GM12878 (cell line): ENCODE results near the gene HSD11B1L. TPM values are rescaled to one million over a fixed set of nuclear protein-coding genes. Genes with fewer than 3 reads are reported as not detected.
"Not testable (repeated sequence)": the region's sequence is repeated elsewhere in the genome, so short reads cannot be mapped to it uniquely, and the experiment has no call there.

Experiments used
- ATAC-seq: fragments of 200-7000 bp; cut with Tn5 transposase; 3 replicates; pipeline ENCODE4 v1.9.1; 2020; ENCODE audit warnings: mild to moderate bottlenecking, moderate library complexity
- BruUV-seq: library from RNA; stranded (reverse); fragments of 400-500 nt; replicated peaks from 2 replicates; lab custom pipeline; 2021; lab: Mats Ljungman, UMichigan
- CTCF ChIA-PET: fragments of 300-600 bp; sonication (Branson Sonifier 250); formaldehyde crosslinking; extraction: SDS; loops from one replicate; lab custom pipeline; 2021; ENCODE audit warnings: inconsistent platforms; lab: Yijun Ruan, JAX
- POLR2A ChIA-PET: fragments of 350-600 bp; formaldehyde crosslinking; extraction: SDS; loops from one replicate; lab custom pipeline; 2021; ENCODE audit warnings: inconsistent platforms; lab: Charles Lee
- RAD21 ChIA-PET: fragments of 300-600 bp; sonication (Branson Sonifier 250); formaldehyde crosslinking; loops from one replicate; lab custom pipeline; 2023; ENCODE audit warnings: antibody characterized with exemption; ENCODE audit not compliant: unreplicated experiment; lab: Charles Lee
- SMC1A ChIA-PET: fragments of 300-600 bp; sonication (Branson Sonifier 250); formaldehyde crosslinking; loops from one replicate; lab custom pipeline; 2023; ENCODE audit not compliant: unreplicated experiment, uncharacterized antibody; lab: Charles Lee
- DNase-seq: peaks from one replicate; pipeline ENCODE4 v3.0.0-alpha.2; 2011; ENCODE audit warnings: low read depth, low spot score
- FAIRE-seq: peaks from 3 replicates; lab custom pipeline; 2011; peaks lifted over from hg19 to GRCh38; lab: Jason Lieb, UNC
- H2AFZ ChIP-seq: 2 replicates; pipeline ENCODE4 v1.6.0; 2011; ENCODE audit warnings: low read depth, low read length, control low read depth; ENCODE audit not compliant: control insufficient read depth
- H3K27ac ChIP-seq: 2 replicates; pipeline ENCODE4 v1.5.1; 2011; ENCODE audit warnings: control low read depth; ENCODE audit not compliant: control insufficient read depth, insufficient read depth
- H3K27me3 ChIP-seq, 2 experiments: replicated peaks in 1 of 2; 2 replicates each; pipeline versions ENCODE4 v1.6.0 to v1.6.1; 2011; ENCODE audit warnings: low read length in 1 of 2; ENCODE audit not compliant: control insufficient read depth in 2 of 2, insufficient read depth in 2 of 2
- H3K36me3 ChIP-seq, 2 experiments: 2 replicates each; pipeline ENCODE4 v1.5.1; 2011; ENCODE audit warnings: low read length in 1 of 2; ENCODE audit not compliant: control insufficient read depth in 2 of 2, insufficient read depth in 2 of 2
- H3K4me1 ChIP-seq: 2 replicates; pipeline ENCODE4 v1.6.1; 2011; ENCODE audit warnings: mild to moderate bottlenecking, low read length, moderate library complexity, mixed read lengths; ENCODE audit not compliant: control insufficient read depth, insufficient read depth
- H3K4me2 ChIP-seq: 2 replicates; pipeline ENCODE4 v1.6.0; 2011; ENCODE audit warnings: control low read depth; ENCODE audit not compliant: control insufficient read depth, insufficient read depth
- H3K4me3 ChIP-seq: fragments of 200-600 bp; sonication (generic); 2 replicates; pipeline ENCODE4 v1.5.1; 2016
- H3K79me2 ChIP-seq: 2 replicates; pipeline ENCODE4 v1.6.0; 2011; ENCODE audit warnings: low read length; ENCODE audit not compliant: control insufficient read depth, insufficient read depth
- H3K9ac ChIP-seq: 2 replicates; pipeline ENCODE4 v1.8.0; 2011; ENCODE audit warnings: low read length, control low read depth, mixed read lengths; ENCODE audit not compliant: control insufficient read depth, insufficient read depth
- H3K9me3 ChIP-seq: replicated peaks from 3 replicates; pipeline ENCODE4 v1.5.1; 2011; ENCODE audit warnings: mild to moderate bottlenecking, low read length; ENCODE audit not compliant: control insufficient read depth, insufficient read depth
- H4K20me1 ChIP-seq: 2 replicates; pipeline ENCODE4 v1.6.0; 2011; ENCODE audit not compliant: control insufficient read depth, insufficient read depth
- CREB1 ChIP-seq: IDR thresholded peaks from 2 replicates; pipeline ENCODE4 v1.6.1; 2012; ENCODE audit warnings: low read depth, mild to moderate bottlenecking, inconsistent platforms
- HCFC1 ChIP-seq: fragments of 150-350 bp; IDR thresholded peaks from 2 replicates; pipeline ENCODE4 v1.6.1; 2014; ENCODE audit warnings: low read length
- RFX5 ChIP-seq: IDR thresholded peaks from 2 replicates; pipeline ENCODE4 v1.6.1; 2011; ENCODE audit warnings: low read depth, low read length, improper control_type of control experiment
- SMAD1 ChIP-seq: fragments of 450-650 bp; IDR thresholded peaks from 2 replicates; pipeline ENCODE4 v1.6.1; 2018; ENCODE audit warnings: mild to moderate bottlenecking, low read depth; ENCODE audit not compliant: partially characterized antibody
- ZNF207 ChIP-seq: fragments of 450-650 bp; IDR thresholded peaks from 2 replicates; pipeline ENCODE4 v1.6.1; 2014; ENCODE audit warnings: antibody characterized with exemption, mild to moderate bottlenecking, borderline replicate concordance
- WGBS: methylation state at CpG from one replicate; pipeline ENCODE4 v1.1.6; 2016; ENCODE audit warnings: low lambda C conversion rate; ENCODE audit not compliant: insufficient replicate concordance, insufficient coverage; ENCODE audit errors: missing lambda C conversion rate; 5-methylcytosine and 5-hydroxymethylcytosine counted together
- in situ Hi-C: fragments of 300-500 bp; cut with MboI; formaldehyde crosslinking; loops from 9 replicates; pipeline ENCODE4 v1.14.3; 2018; ENCODE audit warnings: mixed read lengths
- intact Hi-C: fragments of 100-400 bp; cut with micrococcal nuclease; formaldehyde crosslinking; loops from one replicate; pipeline ENCODE4 v1.14.2; 2022; ENCODE audit not compliant: unreplicated experiment
- polyA plus RNA-seq, 11 experiments: library from polyadenylated mRNA; depleted of rRNA in 4 of 11; unstranded in 6 of 11; stranded (reverse) in 5 of 11; fragments of >200 nt; fragmentation: Nextera tagmentation in 4 of 11; fragmentation: Illumina TruSeq in 1 of 11; extraction: Ambion mirVana in 4 of 11; extraction: Trizol in 1 of 11; gene quantifications; 1 replicate in 1 of 11; 2 replicates in 10 of 11; pipeline versions ENCODE4 v1.2.1 to v1.2.3, GENCODE V29; 2011 to 2016; ENCODE audit warnings: inconsistent platforms in 2 of 11, missing spikeins in 2 of 11, low read depth in 1 of 11
- total RNA-seq, 4 experiments: library from RNA; depleted of rRNA in 3 of 4; stranded (reverse); fragments of >200 nt in 3 of 4; fragmentation: Illumina TruSeq in 1 of 4; extraction: Trizol in 1 of 4; gene quantifications; 2 replicates each; pipeline versions ENCODE4 v1.2.1 to v1.2.3, GENCODE V29; 2013 to 2021
- TF ChIP-seq, protein P1 (sequence below): fragments of 450-650 bp; IDR thresholded peaks from 2 replicates; pipeline ENCODE4 v1.6.1; 2017; ENCODE audit warnings: mild to moderate bottlenecking, low read depth, inconsistent platforms; ENCODE audit not compliant: poor library complexity, severe bottlenecking
- TF ChIP-seq, protein P2 (sequence below): fragments of 450-650 bp; IDR thresholded peaks from 2 replicates; pipeline ENCODE4 v1.6.1; 2018; ENCODE audit warnings: borderline replicate concordance, mild to moderate bottlenecking; ENCODE audit not compliant: partially characterized antibody

HSD11B1L gene
- total and polyA plus RNA-seq, 10 of the 15 experiments (the other 5 are each of a cell fraction or from before 2014, with no cell fraction given): 0.29 to 1.8 (median 1.1) TPM; not detected in 1

DNA sequence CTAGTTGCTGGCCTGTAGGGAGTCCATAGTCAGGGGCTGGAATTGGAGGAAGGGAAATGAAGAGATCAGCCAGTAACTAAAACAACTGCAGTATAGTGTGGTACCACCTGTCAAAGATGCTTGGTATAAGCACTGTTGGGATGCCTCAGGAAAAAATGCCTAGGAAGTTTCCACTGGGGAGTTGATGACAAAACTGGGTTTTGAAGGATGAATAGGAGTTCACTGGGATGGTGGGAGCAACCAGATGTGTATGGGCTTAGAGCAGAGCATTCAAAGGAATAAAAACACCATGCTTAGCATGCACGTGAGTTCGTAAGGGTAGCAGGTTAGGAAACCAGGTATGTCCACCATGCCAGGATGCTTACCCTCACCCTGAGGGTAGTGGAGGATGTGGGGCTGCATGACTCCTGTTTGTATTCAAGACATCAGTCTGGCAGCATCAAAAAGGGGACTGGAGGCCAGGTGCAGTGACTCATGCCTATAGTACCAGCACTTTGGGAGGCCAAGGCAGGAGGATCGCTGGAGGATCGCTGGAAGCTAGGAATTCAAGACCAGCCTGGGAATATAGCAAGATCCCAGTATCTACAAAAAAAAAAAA, 46.7 kb downstream of the HSD11B1L start (continued):
- TF ChIP-seq, protein P1, sequence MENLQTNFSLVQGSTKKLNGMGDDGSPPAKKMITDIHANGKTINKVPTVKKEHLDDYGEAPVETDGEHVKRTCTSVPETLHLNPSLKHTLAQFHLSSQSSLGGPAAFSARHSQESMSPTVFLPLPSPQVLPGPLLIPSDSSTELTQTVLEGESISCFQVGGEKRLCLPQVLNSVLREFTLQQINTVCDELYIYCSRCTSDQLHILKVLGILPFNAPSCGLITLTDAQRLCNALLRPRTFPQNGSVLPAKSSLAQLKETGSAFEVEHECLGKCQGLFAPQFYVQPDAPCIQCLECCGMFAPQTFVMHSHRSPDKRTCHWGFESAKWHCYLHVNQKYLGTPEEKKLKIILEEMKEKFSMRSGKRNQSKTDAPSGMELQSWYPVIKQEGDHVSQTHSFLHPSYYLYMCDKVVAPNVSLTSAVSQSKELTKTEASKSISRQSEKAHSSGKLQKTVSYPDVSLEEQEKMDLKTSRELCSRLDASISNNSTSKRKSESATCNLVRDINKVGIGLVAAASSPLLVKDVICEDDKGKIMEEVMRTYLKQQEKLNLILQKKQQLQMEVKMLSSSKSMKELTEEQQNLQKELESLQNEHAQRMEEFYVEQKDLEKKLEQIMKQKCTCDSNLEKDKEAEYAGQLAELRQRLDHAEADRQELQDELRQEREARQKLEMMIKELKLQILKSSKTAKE: no peak
- TF ChIP-seq HCFC1 (no peak), ZNF207 (no peak), CREB1 (no peak), RFX5 (no peak), SMAD1 (no peak)
- TF ChIP-seq, protein P2, sequence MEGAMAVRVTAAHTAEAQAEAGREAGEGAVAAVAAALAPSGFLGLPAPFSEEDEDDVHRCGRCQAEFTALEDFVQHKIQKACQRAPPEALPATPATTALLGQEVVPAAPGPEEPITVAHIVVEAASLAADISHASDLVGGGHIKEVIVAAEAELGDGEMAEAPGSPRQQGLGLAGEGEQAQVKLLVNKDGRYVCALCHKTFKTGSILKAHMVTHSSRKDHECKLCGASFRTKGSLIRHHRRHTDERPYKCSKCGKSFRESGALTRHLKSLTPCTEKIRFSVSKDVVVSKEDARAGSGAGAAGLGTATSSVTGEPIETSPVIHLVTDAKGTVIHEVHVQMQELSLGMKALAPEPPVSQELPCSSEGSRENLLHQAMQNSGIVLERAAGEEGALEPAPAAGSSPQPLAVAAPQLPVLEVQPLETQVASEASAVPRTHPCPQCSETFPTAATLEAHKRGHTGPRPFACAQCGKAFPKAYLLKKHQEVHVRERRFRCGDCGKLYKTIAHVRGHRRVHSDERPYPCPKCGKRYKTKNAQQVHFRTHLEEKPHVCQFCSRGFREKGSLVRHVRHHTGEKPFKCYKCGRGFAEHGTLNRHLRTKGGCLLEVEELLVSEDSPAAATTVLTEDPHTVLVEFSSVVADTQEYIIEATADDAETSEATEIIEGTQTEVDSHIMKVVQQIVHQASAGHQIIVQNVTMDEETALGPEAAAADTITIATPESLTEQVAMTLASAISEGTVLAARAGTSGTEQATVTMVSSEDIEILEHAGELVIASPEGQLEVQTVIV: no peak
- TF ChIP-seq, all 136 proteins: peak for 0

DNA sequence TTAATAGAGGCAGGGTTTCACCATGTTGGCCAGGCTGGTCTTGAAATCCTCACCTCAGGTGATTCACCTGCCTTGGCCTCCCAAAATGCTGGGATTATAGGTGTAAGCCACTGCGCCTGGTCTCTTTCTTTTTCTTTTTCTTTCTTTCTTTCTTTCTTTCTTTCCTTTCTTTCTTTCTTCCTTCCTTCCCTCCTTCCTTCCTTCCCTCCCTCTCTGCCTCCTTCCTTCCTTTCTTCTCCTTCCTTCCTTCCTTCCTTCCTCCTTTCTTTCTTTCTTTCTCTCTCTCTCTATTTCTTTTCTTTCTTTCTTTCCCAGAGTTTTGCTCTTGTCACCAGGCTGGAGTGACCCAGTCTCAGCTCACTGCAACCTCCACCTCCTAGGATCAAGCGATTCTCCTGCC, 52.3 kb downstream of the HSD11B1L start:
- H3K27ac ChIP-seq, H3K4me3 ChIP-seq, DNase-seq, RAD21 ChIA-PET, H3K4me1 ChIP-seq, ATAC-seq, CTCF ChIA-PET, intact Hi-C loops, H3K36me3 ChIP-seq, POLR2A ChIA-PET, H4K20me1 ChIP-seq, in situ Hi-C loops, H3K79me2 ChIP-seq, H3K27me3 ChIP-seq, H3K9ac ChIP-seq, FAIRE-seq, H2AFZ ChIP-seq, H3K9me3 ChIP-seq, H3K4me2 ChIP-seq, BruUV-seq: not testable (repeated sequence)
- SMC1A ChIA-PET: interaction anchor here (0.6 kb wide), 1 partner anchor 190 kb away, joined by 5 read pairs; no protein-coding TSS in a partner anchor
- WGBS: 55% methylated on average over 2 of the region's 2 CpGs

Other genes with a start within 250 kb of the HSD11B1L start
Only the 7 nearest of the 17 such genes appear.
- gene SAFB2, start 58.3 kb upstream of the HSD11B1L start, total RNA-seq (2014; rRNA removed): 30.3 and 36.3 TPM in 2 replicates
- gene SAFB2, start 58.3 kb upstream of the HSD11B1L start, total RNA-seq (2014; rRNA removed; fragmentation: Illumina TruSeq; extraction: Trizol): 33.3 and 34.5 TPM in 2 replicates
- 78.3 and 89.2 TPM in 2 replicates for gene SAFB2, start 58.3 kb upstream of the HSD11B1L start, total RNA-seq (2021)
- gene SAFB2, start 58.3 kb upstream of the HSD11B1L start, polyA plus RNA-seq (2011; rRNA removed): 26.5 and 27.7 TPM in 2 replicates
- gene SAFB2, start 58.3 kb upstream of the HSD11B1L start, polyA plus RNA-seq (2014; fragmentation: Illumina TruSeq; extraction: Trizol): 49.6 and 53.2 TPM in 2 replicates
- 10 to 100 TPM in 1 of 2 experiments, 1 to 10 TPM in 1; 4.5 to 24.6 TPM for gene SAFB2, start 58.3 kb upstream of the HSD11B1L start, polyA plus RNA-seq (2014; fragmentation: Nextera tagmentation; extraction: Ambion mirVana)
- gene SAFB2, start 58.3 kb upstream of the HSD11B1L start, polyA plus RNA-seq (2014; rRNA removed): 52.7 and 57.8 TPM in 2 replicates
- 10 to 100 TPM; 70.0 to 74.1 TPM for gene SAFB2, start 58.3 kb upstream of the HSD11B1L start, polyA plus RNA-seq (2016; fragmentation: Nextera tagmentation; extraction: Ambion mirVana)
- gene SAFB, start 57.9 kb upstream of the HSD11B1L start, total RNA-seq (2014; rRNA removed): 45.0 and 55.9 TPM in 2 replicates
- gene SAFB, start 57.9 kb upstream of the HSD11B1L start, total RNA-seq (2014; rRNA removed; fragmentation: Illumina TruSeq; extraction: Trizol): 49.2 and 53.0 TPM in 2 replicates
- gene SAFB, start 57.9 kb upstream of the HSD11B1L start, total RNA-seq (2021): 110 and 122 TPM in 2 replicates
- 54.9 and 62.1 TPM in 2 replicates for gene SAFB, start 57.9 kb upstream of the HSD11B1L start, polyA plus RNA-seq (2011; rRNA removed)
- gene SAFB, start 57.9 kb upstream of the HSD11B1L start, polyA plus RNA-seq (2014; fragmentation: Illumina TruSeq; extraction: Trizol): 66.6 and 70.3 TPM in 2 replicates
- 1 to 10 TPM; 1.6 to 2.9 TPM for gene SAFB, start 57.9 kb upstream of the HSD11B1L start, polyA plus RNA-seq (2014; fragmentation: Nextera tagmentation; extraction: Ambion mirVana)
- gene SAFB, start 57.9 kb upstream of the HSD11B1L start, polyA plus RNA-seq (2014; rRNA removed): 114 and 122 TPM in 2 replicates
- gene SAFB, start 57.9 kb upstream of the HSD11B1L start, polyA plus RNA-seq (2016; fragmentation: Nextera tagmentation; extraction: Ambion mirVana): 100 to 1,000 TPM; 126 to 131 TPM
- 177 and 211 TPM in 2 replicates for gene MICOS13, start 511 bp upstream of the HSD11B1L start, total RNA-seq (2014; rRNA removed)
- gene MICOS13, start 511 bp upstream of the HSD11B1L start, total RNA-seq (2014; rRNA removed; fragmentation: Illumina TruSeq; extraction: Trizol): 34.9 and 41.2 TPM in 2 replicates
- gene MICOS13, start 511 bp upstream of the HSD11B1L start, total RNA-seq (2021): 61.1 and 61.3 TPM in 2 replicates
- 12.4 and 24.3 TPM in 2 replicates for gene MICOS13, start 511 bp upstream of the HSD11B1L start, polyA plus RNA-seq (2011; rRNA removed)
- 3.5 and 16.8 TPM in 2 replicates for gene MICOS13, start 511 bp upstream of the HSD11B1L start, polyA plus RNA-seq (2014; fragmentation: Illumina TruSeq; extraction: Trizol)
- gene MICOS13, start 511 bp upstream of the HSD11B1L start, polyA plus RNA-seq (2014; fragmentation: Nextera tagmentation; extraction: Ambion mirVana): 10 to 100 TPM in 1 of 2 experiments, 1 to 10 TPM in 1; 9.4 to 38.1 TPM
- gene MICOS13, start 511 bp upstream of the HSD11B1L start, polyA plus RNA-seq (2014; rRNA removed): 119 and 171 TPM in 2 replicates
- gene MICOS13, start 511 bp upstream of the HSD11B1L start, polyA plus RNA-seq (2016; fragmentation: Nextera tagmentation; extraction: Ambion mirVana): 100 to 1,000 TPM; 113 to 118 TPM
- gene RPL36, start 9.3 kb downstream of the HSD11B1L start, total RNA-seq (2014; rRNA removed): 1,704 and 2,091 TPM in 2 replicates
- gene RPL36, start 9.3 kb downstream of the HSD11B1L start, total RNA-seq (2014; rRNA removed; fragmentation: Illumina TruSeq; extraction: Trizol): 1,553 and 1,673 TPM in 2 replicates
- gene RPL36, start 9.3 kb downstream of the HSD11B1L start, total RNA-seq (2021): 1,583 and 1,661 TPM in 2 replicates
- gene RPL36, start 9.3 kb downstream of the HSD11B1L start, polyA plus RNA-seq (2011; rRNA removed): 499 and 1,144 TPM in 2 replicates
- gene RPL36, start 9.3 kb downstream of the HSD11B1L start, polyA plus RNA-seq (2014; fragmentation: Illumina TruSeq; extraction: Trizol): 67.8 and 374 TPM in 2 replicates
- gene RPL36, start 9.3 kb downstream of the HSD11B1L start, polyA plus RNA-seq (2014; fragmentation: Nextera tagmentation; extraction: Ambion mirVana): 1,000 to 10,000 TPM; 4,698 to 4,942 TPM
- 2,015 and 2,575 TPM in 2 replicates for gene RPL36, start 9.3 kb downstream of the HSD11B1L start, polyA plus RNA-seq (2014; rRNA removed)
- 1,000 to 10,000 TPM; 2,328 to 2,411 TPM for gene RPL36, start 9.3 kb downstream of the HSD11B1L start, polyA plus RNA-seq (2016; fragmentation: Nextera tagmentation; extraction: Ambion mirVana)
- 85.0 and 92.7 TPM in 2 replicates for gene LONP1, start 39.1 kb downstream of the HSD11B1L start, total RNA-seq (2014; rRNA removed)
- 38.6 and 44.0 TPM in 2 replicates for gene LONP1, start 39.1 kb downstream of the HSD11B1L start, total RNA-seq (2014; rRNA removed; fragmentation: Illumina TruSeq; extraction: Trizol)
- gene LONP1, start 39.1 kb downstream of the HSD11B1L start, total RNA-seq (2021): 136 and 137 TPM in 2 replicates
- gene LONP1, start 39.1 kb downstream of the HSD11B1L start, polyA plus RNA-seq (2011; rRNA removed): 31.3 and 51.1 TPM in 2 replicates
- gene LONP1, start 39.1 kb downstream of the HSD11B1L start, polyA plus RNA-seq (2014; fragmentation: Illumina TruSeq; extraction: Trizol): 8.2 and 35.5 TPM in 2 replicates
- 1 to 10 TPM in 1 of 2 experiments, under 1 TPM in 1; 0.61 to 3.2 TPM for gene LONP1, start 39.1 kb downstream of the HSD11B1L start, polyA plus RNA-seq (2014; fragmentation: Nextera tagmentation; extraction: Ambion mirVana)
- 67.8 and 92.2 TPM in 2 replicates for gene LONP1, start 39.1 kb downstream of the HSD11B1L start, polyA plus RNA-seq (2014; rRNA removed)
- gene LONP1, start 39.1 kb downstream of the HSD11B1L start, polyA plus RNA-seq (2016; fragmentation: Nextera tagmentation; extraction: Ambion mirVana): 100 to 1,000 TPM in 1 of 2 experiments, 10 to 100 TPM in 1; 86.5 to 100 TPM
- gene CATSPERD, start 39.6 kb downstream of the HSD11B1L start, total RNA-seq (2014; rRNA removed): not detected in 2 replicates
- not detected in 2 replicates for gene CATSPERD, start 39.6 kb downstream of the HSD11B1L start, total RNA-seq (2014; rRNA removed; fragmentation: Illumina TruSeq; extraction: Trizol)
- gene CATSPERD, start 39.6 kb downstream of the HSD11B1L start, total RNA-seq (2021): 0.10 TPM in 1 of 2 replicates, not detected in the other
- gene CATSPERD, start 39.6 kb downstream of the HSD11B1L start, polyA plus RNA-seq (2011; rRNA removed): 0.11 TPM in 1 of 2 replicates, not detected in the other
- gene CATSPERD, start 39.6 kb downstream of the HSD11B1L start, polyA plus RNA-seq (2014; fragmentation: Illumina TruSeq; extraction: Trizol): not detected in 2 replicates
- gene CATSPERD, start 39.6 kb downstream of the HSD11B1L start, polyA plus RNA-seq (2014; fragmentation: Nextera tagmentation; extraction: Ambion mirVana): under 1 TPM in 1 of 2 experiments, not detected in 1; 0.02 TPM
- 0.06 TPM in 1 of 2 replicates, not detected in the other for gene CATSPERD, start 39.6 kb downstream of the HSD11B1L start, polyA plus RNA-seq (2014; rRNA removed)
- gene CATSPERD, start 39.6 kb downstream of the HSD11B1L start, polyA plus RNA-seq (2016; fragmentation: Nextera tagmentation; extraction: Ambion mirVana): under 1 TPM; 0.21 to 0.38 TPM
- 2.2 and 2.8 TPM in 2 replicates for gene PRR22, start 103.7 kb downstream of the HSD11B1L start, total RNA-seq (2014; rRNA removed)
- gene PRR22, start 103.7 kb downstream of the HSD11B1L start, total RNA-seq (2014; rRNA removed; fragmentation: Illumina TruSeq; extraction: Trizol): 0.31 and 0.32 TPM in 2 replicates
- gene PRR22, start 103.7 kb downstream of the HSD11B1L start, total RNA-seq (2021): 2.5 and 3.1 TPM in 2 replicates
- 0.37 and 0.81 TPM in 2 replicates for gene PRR22, start 103.7 kb downstream of the HSD11B1L start, polyA plus RNA-seq (2011; rRNA removed)
- gene PRR22, start 103.7 kb downstream of the HSD11B1L start, polyA plus RNA-seq (2014; fragmentation: Illumina TruSeq; extraction: Trizol): 0.34 TPM in 1 of 2 replicates, not detected in the other
- not detected for gene PRR22, start 103.7 kb downstream of the HSD11B1L start, polyA plus RNA-seq (2014; fragmentation: Nextera tagmentation; extraction: Ambion mirVana)
- gene PRR22, start 103.7 kb downstream of the HSD11B1L start, polyA plus RNA-seq (2014; rRNA removed): 4.4 and 5.4 TPM in 2 replicates
- gene PRR22, start 103.7 kb downstream of the HSD11B1L start, polyA plus RNA-seq (2016; fragmentation: Nextera tagmentation; extraction: Ambion mirVana): 1 to 10 TPM; 1.2 to 1.4 TPM